IMR-90 (cell line): Measurements from ENCODE around the gene DDC. TPM values are rescaled to one million over a fixed set of nuclear protein-coding genes. Genes with fewer than 3 reads are reported as not detected.

Experiments used
- ATAC-seq: fragments of 200-7000 bp; cut with Tn5 transposase; 2 replicates; pipeline ENCODE4 v1.9.1; 2020; ENCODE audit warnings: low read depth, mild to moderate bottlenecking, moderate library complexity
- BruUV-seq: library from RNA; stranded (reverse); fragments of 400-500 nt; replicated peaks from 2 replicates; lab custom pipeline; 2021; lab: Mats Ljungman, UMichigan
- CTCF ChIA-PET: fragments of 300-600 bp; formaldehyde crosslinking; extraction: SDS; loops from one replicate; lab custom pipeline; 2021; ENCODE audit warnings: antibody characterized with exemption; lab: Yijun Ruan, JAX
- POLR2A ChIA-PET: fragments of 300-600 bp; sonication (Branson Sonifier 250); formaldehyde crosslinking; loops from one replicate; lab custom pipeline; 2022; ENCODE audit warnings: antibody characterized with exemption; ENCODE audit not compliant: unreplicated experiment; lab: Charles Lee
- DNase-seq: peaks from one replicate; pipeline ENCODE4 v3.0.0; 2013
- H2AFZ ChIP-seq: replicated peaks from 2 replicates; pipeline ENCODE3; 2013; ENCODE audit warnings: low read length, mild to moderate bottlenecking; ENCODE audit not compliant: poor library complexity
- H2AK5ac ChIP-seq: 2 replicates; pipeline ENCODE4 v1.6.1; 2013; ENCODE audit warnings: low read depth, low read length, inconsistent platforms
- H2AK9ac ChIP-seq: replicated peaks from 2 replicates; pipeline ENCODE3; 2013; ENCODE audit warnings: mild to moderate bottlenecking, low read depth, low read length, moderate library complexity; ENCODE audit not compliant: poor library complexity
- H2BK120ac ChIP-seq: 2 replicates; pipeline ENCODE4 v1.6.1; 2013; ENCODE audit warnings: low read depth, low read length, inconsistent platforms
- H2BK15ac ChIP-seq: 3 replicates; pipeline ENCODE4 v1.6.1; 2013; ENCODE audit warnings: low read depth, low read length, inconsistent platforms
- H2BK20ac ChIP-seq: 2 replicates; pipeline ENCODE4 v1.6.1; 2013; ENCODE audit warnings: low read depth, mild to moderate bottlenecking, inconsistent platforms, low read length, moderate library complexity
- H2BK5ac ChIP-seq: 2 replicates; pipeline ENCODE4 v1.6.1; 2013; ENCODE audit warnings: mild to moderate bottlenecking, low read depth, low read length, inconsistent platforms; ENCODE audit not compliant: poor library complexity, severe bottlenecking
- H3K14ac ChIP-seq: replicated peaks from 2 replicates; pipeline ENCODE4 v1.6.1; 2013; ENCODE audit warnings: low read depth, low read length, inconsistent platforms
- H3K18ac ChIP-seq: 2 replicates; pipeline ENCODE4 v1.6.1; 2013; ENCODE audit warnings: low read depth, low read length, control low read depth
- H3K23ac ChIP-seq: 2 replicates; pipeline ENCODE4 v1.6.1; 2013; ENCODE audit warnings: low read depth, low read length, inconsistent platforms
- H3K27ac ChIP-seq: 2 replicates; pipeline ENCODE4 v1.5.1; 2013; ENCODE audit warnings: mild to moderate bottlenecking, control low read depth, low read length; ENCODE audit not compliant: insufficient read depth
- H3K27me3 ChIP-seq: 2 replicates; pipeline ENCODE4 v1.6.1; 2013; ENCODE audit warnings: low read length; ENCODE audit not compliant: control insufficient read depth, insufficient read depth
- H3K36me3 ChIP-seq: 2 replicates; pipeline ENCODE4 v1.6.1; 2013; ENCODE audit warnings: low read length, mixed read lengths; ENCODE audit not compliant: control insufficient read depth, insufficient read depth
- H3K4ac ChIP-seq: 2 replicates; pipeline ENCODE4 v1.6.1; 2013; ENCODE audit warnings: low read depth, low read length, inconsistent platforms
- H3K4me1 ChIP-seq: 2 replicates; pipeline ENCODE4 v1.6.1; 2013; ENCODE audit warnings: low read length, mixed read lengths; ENCODE audit not compliant: control insufficient read depth, insufficient read depth
- H3K4me2 ChIP-seq: 2 replicates; pipeline ENCODE4 v1.6.1; 2013; ENCODE audit warnings: low read depth, mild to moderate bottlenecking, control low read depth, low read length, moderate library complexity
- H3K4me3 ChIP-seq: 2 replicates; pipeline ENCODE4 v1.5.1; 2013; ENCODE audit warnings: low read depth, mild to moderate bottlenecking, control low read depth, low read length, moderate library complexity; ENCODE audit not compliant: insufficient read depth
- H3K56ac ChIP-seq: 2 replicates; pipeline ENCODE4 v1.6.1; 2013; ENCODE audit warnings: low read length, inconsistent platforms; ENCODE audit not compliant: insufficient read depth; ENCODE audit errors: extremely low read depth
- H3K79me1 ChIP-seq, 2 experiments: 2 replicates each; pipeline ENCODE4 v1.6.1; 2013; ENCODE audit warnings: low read length in 2 of 2, inconsistent platforms in 1 of 2, low read depth in 1 of 2
- H3K9ac ChIP-seq: 2 replicates; pipeline ENCODE4 v1.6.1; 2013; ENCODE audit warnings: low read depth, low read length, control low read depth
- H3K9me1 ChIP-seq: 2 replicates; pipeline ENCODE4 v1.6.1; 2013; ENCODE audit warnings: low read length, inconsistent platforms; ENCODE audit not compliant: insufficient read depth
- H3K9me3 ChIP-seq: 2 replicates; pipeline ENCODE4 v1.6.1; 2013; ENCODE audit warnings: low read length; ENCODE audit not compliant: control insufficient read depth, insufficient read depth
- H4K20me1 ChIP-seq: 2 replicates; pipeline ENCODE4 v1.6.1; 2013; ENCODE audit warnings: low read length, inconsistent platforms; ENCODE audit not compliant: insufficient read depth
- H4K5ac ChIP-seq: 2 replicates; pipeline ENCODE4 v1.6.1; 2013; ENCODE audit warnings: mild to moderate bottlenecking, low read depth, low read length, control low read depth
- H4K8ac ChIP-seq, 2 experiments: 2 replicates each; pipeline ENCODE4 v1.6.1; 2013; ENCODE audit warnings: low read depth in 2 of 2, low read length in 2 of 2, control low read depth in 1 of 2, inconsistent platforms in 1 of 2
- H4K91ac ChIP-seq: 2 replicates; pipeline ENCODE4 v1.6.1; 2013; ENCODE audit warnings: low read depth, low read length, inconsistent platforms; ENCODE audit not compliant: insufficient read depth
- BHLHE40 ChIP-seq: fragments of 150-350 bp; IDR thresholded peaks from 2 replicates; pipeline ENCODE4 v1.6.1; 2016; ENCODE audit warnings: mild to moderate bottlenecking, low read depth, low read length
- CEBPB ChIP-seq: IDR thresholded peaks from 2 replicates; pipeline ENCODE4 v1.6.1; 2012; ENCODE audit warnings: low read depth, low read length, improper control_type of control experiment
- CHD1 ChIP-seq: IDR thresholded peaks from 2 replicates; pipeline ENCODE4 v1.6.1; 2012; ENCODE audit warnings: low read depth, low read length, improper control_type of control experiment
- CTCF ChIP-seq: conservative IDR thresholded peaks from 2 replicates; pipeline ENCODE4 v1.5.1; 2012; ENCODE audit warnings: mild to moderate bottlenecking, low read depth, low read length, improper control_type of control experiment
- ELK1 ChIP-seq: fragments of 150-350 bp; IDR thresholded peaks from 2 replicates; pipeline ENCODE4 v1.6.1; 2016; ENCODE audit warnings: low read depth, mild to moderate bottlenecking, low read length, moderate library complexity, borderline replicate concordance
- FOS ChIP-seq: fragments of 150-350 bp; IDR thresholded peaks from 2 replicates; pipeline ENCODE4 v1.6.1; 2016; ENCODE audit warnings: low read depth, low read length
- MAFK ChIP-seq: IDR thresholded peaks from 2 replicates; pipeline ENCODE4 v1.6.1; 2012; ENCODE audit warnings: low read depth, low read length, improper control_type of control experiment
- MAZ ChIP-seq: IDR thresholded peaks from 2 replicates; pipeline ENCODE4 v1.6.1; 2012; ENCODE audit warnings: low read depth, mild to moderate bottlenecking, low read length, improper control_type of control experiment, moderate library complexity, borderline replicate concordance
- MXI1 ChIP-seq: IDR thresholded peaks from 2 replicates; pipeline ENCODE4 v1.6.1; 2012; ENCODE audit warnings: low read depth, mild to moderate bottlenecking, low read length, moderate library complexity, borderline replicate concordance
- POLR2A ChIP-seq: IDR thresholded peaks from 2 replicates; pipeline ENCODE4 v1.6.1; 2012; ENCODE audit warnings: mild to moderate bottlenecking, low read depth, low read length
- RAD21 ChIP-seq: IDR thresholded peaks from 2 replicates; pipeline ENCODE4 v1.6.1; 2012; ENCODE audit warnings: low read length, improper control_type of control experiment
- RCOR1 ChIP-seq: IDR thresholded peaks from 2 replicates; pipeline ENCODE4 v1.6.1; 2012; ENCODE audit warnings: mild to moderate bottlenecking, low read length, improper control_type of control experiment; ENCODE audit not compliant: insufficient replicate concordance
- RFX5 ChIP-seq: IDR thresholded peaks from 2 replicates; pipeline ENCODE4 v1.8.0; 2012; ENCODE audit warnings: low read depth, mild to moderate bottlenecking, low read length, moderate library complexity
- SMC3 ChIP-seq: fragments of 150-350 bp; IDR thresholded peaks from 2 replicates; pipeline ENCODE4 v1.6.1; 2016; ENCODE audit warnings: low read depth, mild to moderate bottlenecking, antibody characterized with exemption, low read length, moderate library complexity
- USF2 ChIP-seq: fragments of 150-350 bp; IDR thresholded peaks from 2 replicates; pipeline ENCODE4 v1.6.1; 2017; ENCODE audit warnings: mild to moderate bottlenecking, antibody characterized with exemption, low read length, low read depth
- WGBS, 2 experiments: methylation state at CpG; one replicate each; pipeline versions ENCODE4 v1.1.5 to v1.1.7; 2013; ENCODE audit warnings: missing lambda C conversion rate in 2 of 2; ENCODE audit not compliant: insufficient read length in 1 of 2; ENCODE audit errors: extremely low coverage in 2 of 2; 5-methylcytosine and 5-hydroxymethylcytosine counted together
- dilution Hi-C: fragments of 300-500 bp; cut with HindIII; formaldehyde crosslinking; loops from one replicate; pipeline ENCODE4 v1.14.3; 2018; ENCODE audit warnings: low sequenced_read_pairs; ENCODE audit not compliant: unreplicated experiment
- in situ Hi-C: fragments of 300-500 bp; cut with MboI; formaldehyde crosslinking; loops from 3 replicates; pipeline ENCODE4 v1.14.3; 2019; ENCODE audit warnings: low sequenced_read_pairs, inconsistent platforms, mixed read lengths
- intact Hi-C: fragments of 100-400 bp; cut with micrococcal nuclease; formaldehyde crosslinking; loops from 2 replicates; pipeline ENCODE4 v1.10.0; 2022
- polyA plus RNA-seq, 3 experiments: library from polyadenylated mRNA; depleted of rRNA; stranded (reverse); fragments of >200 nt; gene quantifications; 2 replicates each; pipeline ENCODE4 v1.2.3, GENCODE V29; 2012; ENCODE audit warnings: low replicate concordance in 1 of 3
- total RNA-seq: library from RNA; depleted of rRNA; stranded (reverse); fragments of >200 nt; gene quantifications from 2 replicates; pipeline ENCODE4 v1.2.3, GENCODE V29; 2012

DDC gene
- total and polyA plus RNA-seq, 2 of the 4 experiments (the other 2 are of a cell fraction): not detected

- no peak overlapping the region for H2BK120ac ChIP-seq
- H4K20me1 ChIP-seq: no peaks in the 10 kb centered on the region
- no peaks in the 10 kb centered on the region; the same call in none of the 2 replicates for H3K27me3 ChIP-seq
- H2AFZ ChIP-seq: no peak overlapping the region
- no peak overlapping the region for H4K8ac ChIP-seq
- no peak overlapping the region for H4K91ac ChIP-seq
- H2BK20ac ChIP-seq: no peak overlapping the region
- no peaks in the 10 kb centered on the region for H3K4me1 ChIP-seq
- CTCF ChIA-PET: interaction anchor here (1.2 kb wide), 1 partner anchor 19 kb away, joined by 3 read pairs; no protein-coding TSS in a partner anchor
- no peaks in the 10 kb centered on the region for H3K36me3 ChIP-seq
- intact Hi-C loops (no loop called here), dilution Hi-C loops (no loop called here), in situ Hi-C loops (no loop called here)
- DNase-seq: no peak
- BruUV-seq: no TSS peak
- H3K14ac ChIP-seq: no peak overlapping the region
- TF ChIP-seq USF2: no peak
- no peak for TF ChIP-seq SMC3
- no peak for TF ChIP-seq CHD1
- no peak for TF ChIP-seq RAD21
- no peak for TF ChIP-seq FOS
- TF ChIP-seq ELK1: no peak
- TF ChIP-seq POLR2A: no peak
- TF ChIP-seq RCOR1: no peak
- TF ChIP-seq CEBPB: no peak
- TF ChIP-seq MAZ: no peak
- no peak for TF ChIP-seq BHLHE40
- TF ChIP-seq CTCF: no peak
- TF ChIP-seq MAFK: no peak
- no peak for TF ChIP-seq MXI1
- no peak for TF ChIP-seq RFX5
- H3K4ac ChIP-seq: no peak overlapping the region
- H2AK5ac ChIP-seq: no peak overlapping the region
- no peak overlapping the region for H3K4me3 ChIP-seq
- no peak overlapping the region for H3K23ac ChIP-seq
- no peak overlapping the region for H4K5ac ChIP-seq
- H3K56ac ChIP-seq: no peak overlapping the region
- no peaks in the 10 kb centered on the region for H3K9me3 ChIP-seq
- no peak for ATAC-seq
- H3K4me2 ChIP-seq: no peak overlapping the region
- H3K27ac ChIP-seq: no peak overlapping the region
- POLR2A ChIA-PET: no interaction called here
- H2AK9ac ChIP-seq: no peak overlapping the region
- WGBS, 2 experiments: no CpG with 5 or more reads among the region's 4 CpGs
- H2BK15ac ChIP-seq: no peak overlapping the region
- H2BK5ac ChIP-seq: no peak overlapping the region
- H3K9me1 ChIP-seq: no peaks in the 10 kb centered on the region
- H3K9ac ChIP-seq: no peak overlapping the region
- H3K18ac ChIP-seq: no peak overlapping the region
- no peaks in the 10 kb centered on the region for H3K79me1 ChIP-seq
These were observed 141.3 kb downstream of the DDC start for GRCh38 chr7:50423860-50424259.
